Glomerular visceral epithelial cell (primary cell): ENCODE measurements around the gene SYNGR2.
A peak's percentile ranks its signal among the peaks of the same experiment; 100 is the strongest.
"Not testable (repeated sequence)": the region's sequence is repeated elsewhere in the genome, so short reads cannot be mapped to it uniquely, and the experiment has no call there.

Source experiments
- DNase-seq: peaks from one replicate; pipeline ENCODE4 v3.0.0-alpha.2; 2016; ENCODE audit errors: extremely low spot score

SYNGR2 gene

DNA sequence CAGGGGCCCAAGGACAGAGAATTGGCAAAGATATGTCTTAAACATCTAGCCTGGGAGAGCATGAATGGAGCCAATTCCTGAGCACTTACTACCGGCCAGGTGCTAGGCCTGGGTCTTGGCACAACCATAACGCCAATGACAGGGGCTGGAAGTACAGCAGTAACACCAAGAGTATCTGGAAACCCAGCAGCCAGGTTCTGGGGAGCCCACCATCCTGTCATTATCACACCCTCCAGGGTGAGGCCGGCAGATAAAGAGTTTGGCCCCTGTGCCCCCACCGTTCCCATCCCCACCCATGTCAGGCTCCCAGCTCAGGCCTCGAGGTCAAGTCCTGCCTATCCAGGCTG, 38.3 kb upstream of the SYNGR2 start:
- no peak for DNase-seq

DNA sequence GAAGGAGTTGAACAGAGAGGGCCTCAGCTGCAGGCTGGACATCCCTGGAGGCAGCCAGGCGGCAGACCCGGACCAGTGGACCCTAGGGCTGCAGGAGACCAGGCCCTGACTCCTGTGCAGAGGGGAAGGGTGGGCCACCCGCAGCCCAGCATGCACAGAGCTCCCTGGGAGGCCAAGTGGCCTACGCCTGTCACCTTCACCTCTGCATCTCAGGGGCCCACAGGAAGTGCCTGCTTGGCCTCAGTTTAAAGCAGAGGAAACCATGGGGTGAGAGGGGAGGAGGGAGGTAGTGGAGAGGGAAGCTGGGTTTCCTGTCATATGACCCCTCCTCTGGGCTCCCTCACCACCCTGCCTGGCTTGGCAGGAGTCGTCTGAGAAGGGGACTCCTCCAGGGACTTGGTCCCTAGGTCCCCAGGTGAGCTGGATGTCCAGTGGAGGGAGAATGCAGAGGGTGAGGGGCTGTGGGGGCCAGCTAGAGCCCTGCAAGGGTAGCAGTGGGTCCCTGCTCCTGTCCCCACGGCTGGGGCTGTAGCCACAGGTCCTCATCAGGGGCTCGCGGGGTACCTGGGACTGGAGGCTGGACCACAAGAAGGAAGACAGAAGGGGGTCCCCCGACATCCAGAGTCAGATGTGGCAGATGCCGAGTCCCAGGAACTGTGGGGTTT, 37.8 kb upstream of the SYNGR2 start, which contains the start of gene TMC8:
Gene TMC8 (plus strand): TSS at position 335 of the 665 bp plus-strand sequence. CDS start 818 bp downstream, outside the sequence.
- no peak for DNase-seq

DNA sequence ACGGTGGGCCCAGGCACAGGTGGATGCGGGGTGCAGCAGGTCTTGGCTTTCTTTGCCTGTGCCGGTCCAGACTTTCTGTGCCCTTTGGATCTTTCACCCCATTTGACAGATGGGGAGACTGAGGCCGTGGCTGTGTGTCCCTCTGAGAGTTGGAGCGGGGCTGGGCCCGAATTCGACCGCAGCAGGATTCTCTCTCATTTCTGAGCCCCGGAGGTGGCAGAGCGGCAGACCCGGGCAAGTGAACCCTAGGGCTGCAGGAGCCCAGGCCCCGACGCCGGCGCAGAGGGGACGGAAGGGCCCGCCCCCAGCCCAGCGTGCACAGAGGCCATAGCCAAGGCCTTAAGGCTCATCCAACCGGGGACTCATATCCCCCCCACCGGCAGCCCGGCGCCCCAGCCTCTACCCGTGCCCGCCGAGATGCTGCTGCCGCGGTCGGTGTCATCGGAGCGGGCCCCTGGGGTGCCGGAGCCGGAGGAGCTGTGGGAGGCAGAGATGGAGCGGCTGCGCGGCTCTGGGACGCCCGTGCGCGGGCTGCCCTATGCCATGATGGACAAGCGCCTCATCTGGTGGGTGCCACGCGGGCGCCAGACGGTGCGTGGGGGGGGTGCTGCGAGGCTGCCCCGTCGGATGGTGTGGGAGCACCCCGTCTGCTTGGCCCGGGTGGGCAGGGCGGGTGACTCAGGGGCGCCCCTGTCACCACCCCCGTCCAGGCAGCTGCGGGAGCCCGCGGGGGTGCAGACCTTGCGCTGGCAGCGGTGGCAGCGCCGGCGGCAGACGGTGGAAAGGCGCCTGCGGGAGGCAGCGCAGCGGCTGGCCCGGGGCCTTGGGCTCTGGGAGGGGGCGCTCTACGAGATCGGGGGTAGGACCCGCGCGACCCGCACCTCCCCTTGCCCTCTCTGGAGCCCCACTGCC, 37.0 kb upstream of the SYNGR2 start:
- DNase-seq: no peak

DNA sequence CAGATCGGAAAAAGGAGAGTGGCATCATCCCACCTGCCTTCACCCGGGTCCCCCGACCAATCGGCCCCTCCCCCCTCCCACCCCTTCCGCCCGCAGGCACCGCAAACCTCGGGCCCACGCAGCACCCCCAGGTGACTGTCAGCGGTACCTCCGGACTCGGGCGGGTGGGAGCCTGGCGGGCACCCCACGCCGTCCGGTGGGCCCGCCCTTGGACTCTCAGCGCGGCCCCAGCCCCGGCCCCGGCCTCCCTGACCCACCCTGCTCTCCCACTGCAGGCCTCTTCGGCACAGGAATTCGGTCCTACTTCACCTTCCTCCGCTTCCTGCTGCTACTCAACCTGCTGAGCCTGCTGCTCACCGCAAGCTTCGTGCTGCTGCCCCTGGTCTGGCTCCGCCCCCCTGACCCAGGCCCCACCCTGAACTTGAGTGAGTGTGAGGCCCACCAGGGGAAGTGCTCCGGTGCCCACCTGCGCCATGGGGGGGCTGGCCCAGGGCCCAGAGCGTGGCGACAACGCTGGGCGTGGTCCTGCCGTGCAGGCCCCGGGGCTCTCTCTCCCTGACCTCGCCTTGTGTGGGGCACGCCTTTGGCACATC, 36.2 kb upstream of the SYNGR2 start:
- no peak for DNase-seq

DNA sequence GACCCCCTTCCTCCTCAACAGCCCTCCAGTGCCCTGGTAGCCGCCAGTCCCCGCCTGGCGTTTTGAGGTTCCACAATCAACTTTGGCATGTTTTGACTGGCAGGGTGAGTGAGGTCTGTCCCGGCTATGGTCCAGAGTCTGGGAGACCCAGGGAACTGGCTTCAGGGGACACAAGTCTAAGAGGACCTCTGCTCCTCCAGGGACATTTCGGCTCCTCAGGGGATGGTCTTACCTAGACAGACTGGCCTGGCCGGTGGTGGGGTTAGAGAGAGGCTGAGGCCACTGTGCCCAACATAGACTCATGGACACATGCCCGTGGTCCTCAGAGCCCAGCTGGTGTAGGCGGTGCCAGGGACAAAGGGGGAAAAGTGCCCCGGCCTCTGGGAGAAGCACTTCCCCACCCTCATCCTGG, 35.6 kb upstream of the SYNGR2 start:
- no peak for DNase-seq

DNA sequence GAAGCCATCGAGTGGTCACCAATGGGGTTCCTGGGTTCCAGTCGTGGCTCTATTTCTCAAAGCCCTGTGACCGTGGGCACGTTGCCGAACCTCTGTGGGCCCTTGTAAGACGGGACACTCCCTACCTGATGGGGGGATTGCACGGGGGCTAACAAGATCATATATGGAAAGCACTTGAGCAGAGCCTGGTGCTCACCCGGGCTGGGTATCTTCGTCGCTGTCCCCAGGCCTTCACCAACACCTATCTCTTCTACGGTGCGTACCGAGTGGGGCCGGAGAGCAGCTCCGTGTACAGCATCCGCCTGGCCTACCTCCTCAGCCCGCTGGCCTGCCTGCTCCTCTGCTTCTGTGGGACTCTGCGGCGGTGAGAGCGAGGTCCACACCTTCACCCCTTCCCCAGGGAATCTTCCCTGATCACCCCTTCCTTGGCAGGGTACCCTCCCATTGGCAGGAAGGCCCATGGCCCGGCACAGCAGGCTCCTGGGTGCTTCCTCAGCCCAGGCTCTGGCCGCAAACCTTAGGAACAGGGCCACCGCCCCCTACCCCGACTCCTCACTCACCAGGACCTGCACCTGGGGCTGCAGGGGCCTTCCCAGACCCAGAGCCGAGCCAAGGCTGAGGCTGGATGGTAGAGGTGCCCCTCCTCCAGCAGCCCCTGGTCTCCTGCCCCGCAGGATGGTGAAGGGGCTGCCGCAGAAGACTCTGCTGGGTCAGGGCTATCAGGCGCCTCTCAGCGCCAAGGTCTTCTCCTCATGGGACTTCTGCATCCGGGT, 35.0 kb upstream of the SYNGR2 start:
- no peak for DNase-seq

DNA sequence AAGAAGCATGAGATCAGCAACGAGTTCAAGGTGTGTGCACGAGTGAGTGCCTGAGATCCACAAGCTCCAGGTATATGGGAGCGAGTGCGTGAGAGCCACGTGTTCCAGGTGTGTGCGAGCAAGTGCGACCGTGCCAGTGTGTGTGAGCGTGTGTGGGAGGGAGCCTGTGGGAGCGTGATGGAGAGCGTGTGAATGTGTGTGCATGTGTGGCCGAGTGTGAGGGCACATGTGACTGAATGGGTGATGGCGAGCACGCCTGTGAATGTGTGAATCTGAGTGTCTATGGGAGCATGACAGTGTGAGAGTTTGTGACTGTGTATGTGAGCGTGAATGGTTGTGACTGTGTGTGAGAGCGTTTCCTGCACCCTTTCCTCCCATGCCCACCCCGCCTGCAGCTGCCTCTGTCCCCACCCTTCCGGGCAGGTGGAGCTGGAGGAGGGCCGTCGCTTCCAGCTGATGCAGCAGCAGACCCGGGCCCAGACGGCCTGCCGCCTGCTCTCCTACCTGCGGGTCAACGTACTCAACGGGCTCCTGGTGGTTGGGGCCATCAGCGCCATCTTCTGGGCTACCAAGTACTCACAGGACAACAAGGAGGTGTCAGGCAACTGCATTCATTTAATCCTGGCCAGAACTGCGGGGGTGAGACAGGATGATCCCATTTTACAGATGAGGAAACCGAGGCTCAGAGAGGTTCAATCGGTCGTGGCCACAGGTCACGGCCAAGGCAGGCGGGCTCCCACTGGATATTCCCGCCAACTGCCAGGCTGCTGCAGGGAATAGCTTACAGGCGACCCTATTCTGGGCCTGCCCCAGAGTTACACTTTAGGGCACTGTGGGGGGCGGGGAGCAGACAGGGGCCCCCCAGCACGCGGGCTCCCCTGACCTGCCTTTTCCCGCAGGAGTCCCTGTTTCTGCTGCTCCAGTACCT, 34.1 kb upstream of the SYNGR2 start:
- peak; percentile 38 for DNase-seq

DNA sequence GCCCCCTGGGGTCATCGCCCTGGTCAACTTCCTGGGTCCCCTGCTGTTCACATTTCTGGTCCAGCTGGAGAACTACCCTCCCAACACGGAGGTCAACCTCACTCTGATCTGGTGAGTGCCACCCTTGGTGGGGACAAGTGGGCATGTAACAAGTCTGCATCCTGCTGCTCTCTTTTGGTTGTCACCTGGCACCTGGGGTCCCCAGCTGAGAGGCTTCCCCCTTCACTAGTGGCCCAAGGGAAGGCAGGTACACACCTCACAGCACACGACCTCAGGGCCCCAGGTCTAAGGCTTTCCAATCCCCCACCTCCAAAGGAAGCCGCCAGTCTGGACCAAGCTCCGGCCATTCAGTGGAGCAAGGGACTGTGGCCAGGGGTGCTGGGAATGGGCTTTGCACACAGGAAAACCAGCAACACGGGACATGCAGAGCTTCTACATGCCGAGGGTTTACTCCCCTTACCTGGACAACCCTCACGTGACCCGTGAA, 33.4 kb upstream of the SYNGR2 start:
- DNase-seq: no peak

DNA sequence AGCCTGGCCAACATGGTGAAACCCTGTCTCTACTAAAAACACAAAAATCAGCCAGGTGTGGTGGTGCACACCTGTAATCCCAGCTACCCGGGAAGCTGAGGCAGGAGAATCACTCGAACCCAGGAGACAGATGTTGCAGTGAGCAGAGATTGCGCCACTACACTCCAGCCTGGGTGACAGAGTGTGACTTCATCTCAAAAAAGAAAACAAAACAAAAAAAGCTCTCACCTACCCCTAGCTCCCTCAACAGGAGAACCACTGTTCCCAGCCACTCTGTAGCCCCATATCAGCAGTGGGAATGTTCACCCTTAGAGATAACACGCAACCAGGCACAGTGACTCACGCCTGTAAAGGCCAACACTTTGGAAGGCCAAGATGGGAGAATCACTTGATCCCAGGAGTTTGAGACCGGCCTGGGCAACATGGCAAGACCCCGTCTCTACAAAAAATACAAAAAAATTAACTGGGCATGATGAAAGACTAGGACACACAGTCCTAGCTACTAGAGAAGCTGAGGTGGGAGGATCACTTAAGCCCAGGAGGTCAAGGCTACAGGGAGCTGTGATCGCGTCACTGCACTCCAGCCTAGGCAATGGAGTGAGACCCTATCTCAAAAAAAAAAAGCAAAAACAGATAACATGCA, 32.4 kb upstream of the SYNGR2 start:
- DNase-seq: no peak

DNA sequence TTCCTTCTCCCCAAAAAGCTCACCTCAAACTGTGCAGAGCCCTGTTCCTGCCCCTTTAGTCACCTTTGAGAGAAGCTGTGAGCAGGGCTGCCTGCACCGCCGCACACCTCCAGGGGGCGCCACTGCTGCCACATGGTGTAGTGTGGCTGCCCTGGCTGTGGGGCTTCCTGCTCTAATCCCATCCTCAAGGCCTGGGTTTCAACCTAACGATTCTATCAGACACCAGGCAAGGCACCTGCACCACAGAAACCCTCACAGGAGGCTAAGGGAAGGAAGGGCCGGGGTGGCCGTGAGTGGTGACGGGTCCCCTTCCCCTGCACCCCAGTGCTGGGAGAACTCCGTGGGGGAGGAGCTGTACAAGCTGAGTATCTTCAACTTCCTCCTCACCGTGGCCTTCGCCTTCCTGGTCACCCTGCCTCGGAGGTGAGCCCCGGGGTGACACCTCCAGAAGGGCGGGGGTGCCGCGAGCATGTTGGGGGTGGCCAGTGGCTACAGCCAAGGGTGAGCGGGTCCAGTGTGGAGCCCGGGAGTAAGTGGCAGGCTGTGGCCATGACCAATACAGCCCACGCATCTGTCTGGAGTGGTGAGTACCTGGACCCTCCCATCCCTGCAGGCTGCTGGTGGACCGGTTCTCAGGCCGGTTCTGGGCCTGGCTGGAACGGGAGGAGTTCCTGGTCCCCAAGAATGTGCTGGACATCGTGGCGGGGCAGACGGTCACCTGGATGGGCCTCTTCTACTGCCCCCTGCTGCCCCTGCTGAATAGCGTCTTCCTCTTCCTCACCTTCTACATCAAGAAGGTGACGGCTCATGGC, 30.8 kb upstream of the SYNGR2 start:
- no peak for DNase-seq

DNA sequence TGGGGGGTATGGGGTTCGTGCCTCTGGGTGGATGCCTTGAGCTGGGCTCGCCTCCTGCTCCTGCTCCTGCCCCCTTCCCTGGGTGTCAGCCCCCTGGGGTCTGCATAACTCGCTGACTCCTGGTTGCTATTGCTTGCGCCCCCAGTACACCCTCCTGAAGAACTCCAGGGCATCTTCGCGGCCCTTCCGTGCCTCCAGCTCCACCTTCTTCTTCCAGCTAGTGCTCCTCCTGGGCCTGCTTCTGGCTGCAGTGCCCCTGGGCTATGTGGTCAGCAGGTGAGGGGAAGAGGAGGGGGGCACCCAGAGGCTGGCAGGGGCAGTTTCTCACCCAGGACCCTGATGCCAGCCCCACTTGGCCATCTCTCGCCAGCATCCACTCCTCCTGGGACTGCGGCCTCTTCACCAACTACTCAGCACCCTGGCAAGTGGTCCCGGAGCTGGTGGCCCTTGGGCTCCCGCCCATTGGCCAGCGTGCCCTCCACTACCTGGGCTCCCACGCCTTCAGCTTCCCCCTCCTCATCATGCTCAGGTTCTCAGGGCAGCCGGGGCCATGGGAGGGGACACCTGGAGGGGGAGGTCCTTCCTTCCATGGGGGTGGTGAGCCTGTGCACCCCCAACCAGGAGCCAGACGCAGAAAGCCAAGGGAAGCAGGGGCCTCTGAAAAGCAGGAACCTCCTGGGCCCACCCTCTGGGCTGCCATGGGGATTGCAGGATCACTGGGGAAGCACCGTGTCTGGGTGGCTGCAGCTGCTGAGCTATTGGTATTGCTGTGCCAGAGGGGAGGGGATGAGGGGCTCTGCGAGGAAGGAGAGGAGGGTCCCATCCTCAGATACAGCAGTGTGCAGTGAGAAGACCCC, 29.9 kb upstream of the SYNGR2 start:
- no peak for DNase-seq

DNA sequence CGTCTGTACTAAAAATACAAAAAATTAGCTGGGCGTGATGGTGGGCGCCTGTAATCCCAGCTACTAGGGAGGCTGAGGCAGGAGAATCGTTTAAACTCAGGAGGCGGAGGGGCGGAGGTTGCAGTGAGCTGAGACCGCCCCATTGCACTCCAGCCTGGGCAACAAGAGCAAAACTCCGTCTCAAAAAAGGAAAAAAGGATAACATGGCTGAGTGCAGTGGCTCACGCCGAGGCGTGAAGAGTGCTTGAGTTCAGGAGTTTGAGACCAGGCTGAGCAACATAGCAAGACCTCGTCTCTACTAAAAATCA, 28.6 kb upstream of the SYNGR2 start:
- DNase-seq: not testable (repeated sequence)

DNA sequence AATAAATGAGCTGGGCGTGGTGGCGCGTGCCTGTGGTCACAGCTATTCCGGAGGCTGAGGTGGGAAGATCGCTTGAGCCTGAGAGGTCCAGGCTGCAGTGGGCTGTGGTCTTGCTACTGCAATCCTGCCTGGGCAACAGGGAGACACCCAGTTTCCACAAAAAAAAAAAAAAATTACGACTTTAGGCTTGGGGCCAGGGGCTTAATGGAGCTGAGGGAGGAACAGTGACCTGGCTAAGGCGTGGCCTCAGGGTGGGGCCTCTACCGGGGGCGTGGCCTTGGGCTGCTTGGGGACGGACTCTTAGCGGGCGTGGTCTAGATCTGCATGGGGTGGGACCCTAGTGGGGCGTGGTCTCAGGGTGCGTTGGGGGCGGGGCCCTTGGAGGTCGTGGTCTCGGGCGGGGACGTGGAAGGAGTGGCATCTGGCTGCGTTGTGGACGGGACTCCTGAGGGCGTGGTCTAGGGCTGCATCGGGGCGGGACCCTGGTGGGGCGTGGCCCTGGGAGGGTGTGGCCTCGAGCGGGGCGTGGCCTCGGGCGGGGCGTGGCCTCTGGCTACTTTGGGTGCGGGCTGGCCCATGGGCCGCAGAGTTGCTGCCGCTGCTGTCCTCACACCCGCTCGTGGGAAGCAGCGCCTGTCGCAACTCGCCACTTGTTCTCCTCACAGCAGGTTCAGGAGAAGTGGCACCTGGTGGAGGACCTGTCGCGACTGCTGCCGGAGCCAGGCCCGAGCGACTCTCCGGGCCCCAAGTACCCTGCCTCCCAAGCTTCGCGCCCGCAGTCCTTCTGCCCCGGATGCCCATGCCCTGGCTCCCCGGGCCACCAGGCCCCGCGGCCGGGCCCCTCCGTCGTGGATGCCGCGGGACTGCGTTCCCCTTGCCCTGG, 28.0 kb upstream of the SYNGR2 start:
- peak; percentile 83 for DNase-seq

DNA sequence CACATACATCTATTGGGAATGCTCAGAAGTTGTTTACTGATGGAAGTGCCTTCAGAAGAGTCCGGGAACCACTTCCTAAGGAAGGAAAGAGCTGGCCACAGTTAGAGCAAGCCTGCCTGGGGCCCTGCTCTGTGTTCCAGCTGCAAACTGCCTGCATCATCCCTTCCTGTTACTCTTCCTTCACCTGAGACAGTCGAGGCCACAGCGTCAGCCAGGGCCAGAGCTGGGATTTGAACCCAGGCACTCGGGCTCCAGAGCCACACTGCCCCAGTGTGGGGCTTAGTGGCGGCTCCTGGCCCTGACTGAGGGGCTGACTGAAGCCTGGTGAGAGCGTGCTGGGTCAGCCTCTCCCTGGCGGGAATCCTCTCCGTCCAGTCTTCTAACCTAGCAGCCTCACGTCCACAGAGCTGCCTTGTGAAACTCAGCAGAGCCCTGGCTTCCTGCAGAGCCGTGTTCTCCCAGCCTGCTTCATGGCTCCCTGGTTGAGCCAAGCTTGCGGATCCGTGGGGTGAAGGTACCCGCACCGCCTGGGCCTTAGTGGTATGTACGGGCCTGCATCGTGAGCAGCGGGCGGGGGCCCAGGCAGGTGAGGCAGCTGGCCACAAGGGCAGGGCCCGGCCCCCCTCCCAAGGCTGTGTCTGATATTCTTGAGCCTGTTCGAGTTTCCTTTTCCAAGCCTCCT, 26.8 kb upstream of the SYNGR2 start:
- DNase-seq: no peak

DNA sequence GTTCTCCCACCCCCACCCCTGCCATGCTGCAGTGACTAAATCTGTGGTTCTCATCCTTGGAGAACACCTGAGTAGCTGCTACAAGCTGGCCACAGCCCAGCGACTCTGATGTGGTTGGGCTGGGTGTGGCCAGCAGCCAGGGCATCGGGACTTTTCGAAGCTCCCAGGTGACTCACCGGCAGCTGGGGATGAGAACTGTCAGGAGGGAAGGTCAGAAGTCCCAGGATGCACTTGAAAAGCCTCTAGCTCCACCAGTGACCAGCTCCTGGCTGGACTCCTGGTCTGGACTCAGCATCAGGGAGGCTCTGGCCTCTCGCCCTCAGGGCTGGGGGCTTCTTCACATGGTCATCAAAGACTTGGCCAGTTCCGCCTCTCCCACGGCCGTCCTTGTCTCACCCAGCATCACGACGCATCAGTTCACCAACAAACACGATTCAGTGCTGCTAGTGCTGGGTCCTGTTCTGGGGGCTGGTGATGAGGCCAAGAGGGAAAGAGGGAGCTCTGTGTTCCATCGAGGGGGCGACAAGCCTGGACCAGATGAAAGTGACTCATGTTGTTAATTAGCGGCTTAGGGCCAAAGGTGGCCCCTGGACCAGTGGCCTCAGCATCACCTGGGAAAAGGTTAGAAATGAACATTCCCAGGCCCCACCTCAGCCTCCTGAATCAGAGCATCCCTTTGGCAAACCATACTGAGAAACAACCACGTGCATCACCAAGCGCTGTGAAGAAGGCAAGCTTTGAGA, 26.1 kb upstream of the SYNGR2 start:
- peak; percentile 93 for DNase-seq
